Measurements from ENCODE around the gene MTCH1. TPM values are rescaled to one million over a fixed set of nuclear protein-coding genes. Genes with fewer than 3 reads are reported as not detected.
A peak's percentile ranks its signal among the peaks of the same experiment; 100 is the strongest.
"Not testable (repeated sequence)": the region's sequence is repeated elsewhere in the genome, so short reads cannot be mapped to it uniquely, and the experiment has no call there.

Gene MTCH1
- total RNA-seq, 2 experiments from 2014 or later = 231 to 239 TPM

DNA sequence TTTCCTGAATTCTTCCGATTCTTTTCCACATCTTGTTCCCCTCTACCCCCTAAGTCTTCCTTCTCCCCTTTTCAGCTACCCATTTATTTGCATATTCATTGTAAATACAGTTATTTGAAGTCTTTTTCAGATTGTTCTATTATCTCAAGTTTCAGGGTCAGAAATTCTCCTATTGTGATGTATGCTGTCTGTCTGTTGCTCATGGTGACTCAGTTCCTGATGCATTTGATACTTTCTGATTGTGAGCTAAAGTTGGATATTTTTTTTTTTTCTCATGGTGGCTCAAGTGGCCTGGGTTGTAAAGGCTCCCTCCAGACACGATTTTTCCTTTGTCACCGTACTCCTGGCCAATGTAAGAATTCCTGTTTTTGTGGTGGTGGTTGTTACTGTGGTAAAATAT lies 36.4 kb downstream of the MTCH1 start:
- H3K27me3 Mint-ChIP-seq = no peaks in the 10 kb centered on the region
- no peak for TF ChIP-seq CTCF (IDR thresholded peaks at IDR 0.05)
- Histone ChIP-seq H3K4me3 (ENCODE audit: low read length) (no peak overlapping the region), H3K27ac (ENCODE audit: low read depth in 1 of 2, low read length in 2 of 2) (no peak overlapping the region), H3K36me3 (ENCODE audit: insufficient read depth, low read length) (no peaks in the 10 kb centered on the region), H3K9me3 (ENCODE audit: control insufficient read depth in 1 of 2, insufficient read depth in 1 of 2, low read length in 2 of 2) (no peaks in the 10 kb centered on the region), H3K4me1 (ENCODE audit: insufficient read depth, low read length) (peaks cover 37% of the 10 kb centered on the region), H3K27me3 (ENCODE audit: control insufficient read depth in 1 of 2, insufficient read depth in 2 of 2, low read length in 2 of 2) (no peaks in the 10 kb centered on the region)
- DNase-seq (no peak), ATAC-seq (ENCODE audit: poor library complexity) (no peak)
- peak overlapping the region; percentile 14 for H3K27ac Mint-ChIP-seq
- intact Hi-C loops (cut with DNase I, micrococcal nuclease) = no loop called here
- no peaks in the 10 kb centered on the region for H3K9me3 Mint-ChIP-seq
- H3K4me1 Mint-ChIP-seq (ENCODE audit: low read depth) = peaks cover 52% of the 10 kb centered on the region
- POLR2A ChIA-PET = no interaction called here
- CTCF ChIA-PET = no interaction called here
- no peak overlapping the region for H3K4me3 Mint-ChIP-seq
- H3K36me3 Mint-ChIP-seq (ENCODE audit: low read depth) = no peaks in the 10 kb centered on the region

- peaks cover 31% of the 10 kb centered on the region for H3K4me1 ChIP-seq (ENCODE audit: insufficient read depth, low read length)
- peak overlapping the region; percentile 14 for H3K27ac Mint-ChIP-seq
- ATAC-seq (ENCODE audit: poor library complexity); H3K27me3 Mint-ChIP-seq; H3K27ac ChIP-seq (ENCODE audit: low read depth in 1 of 2, low read length in 2 of 2); H3K27me3 ChIP-seq (ENCODE audit: control insufficient read depth in 1 of 2, insufficient read depth in 2 of 2, low read length in 2 of 2); H3K4me3 ChIP-seq (ENCODE audit: low read length); CTCF ChIA-PET; H3K36me3 Mint-ChIP-seq (ENCODE audit: low read depth); H3K9me3 Mint-ChIP-seq; H3K36me3 ChIP-seq (ENCODE audit: insufficient read depth, low read length); H3K9me3 ChIP-seq (ENCODE audit: control insufficient read depth in 1 of 2, insufficient read depth in 1 of 2, low read length in 2 of 2); DNase-seq; intact Hi-C loops (cut with DNase I, micrococcal nuclease): not testable (repeated sequence)
- H3K4me1 Mint-ChIP-seq (ENCODE audit: low read depth) = peaks cover 46% of the 10 kb centered on the region
- H3K4me3 Mint-ChIP-seq = peak overlapping the region; percentile 38
- POLR2A ChIA-PET = interaction anchor here (2.4 kb wide), 1 partner anchor 37 kb away, joined by 7 read pairs; the partner anchor contains the start of gene MTCH1
These were observed 36.9 kb downstream of the MTCH1 start for GRCh38 chr6:36949076-36949475.

DNA sequence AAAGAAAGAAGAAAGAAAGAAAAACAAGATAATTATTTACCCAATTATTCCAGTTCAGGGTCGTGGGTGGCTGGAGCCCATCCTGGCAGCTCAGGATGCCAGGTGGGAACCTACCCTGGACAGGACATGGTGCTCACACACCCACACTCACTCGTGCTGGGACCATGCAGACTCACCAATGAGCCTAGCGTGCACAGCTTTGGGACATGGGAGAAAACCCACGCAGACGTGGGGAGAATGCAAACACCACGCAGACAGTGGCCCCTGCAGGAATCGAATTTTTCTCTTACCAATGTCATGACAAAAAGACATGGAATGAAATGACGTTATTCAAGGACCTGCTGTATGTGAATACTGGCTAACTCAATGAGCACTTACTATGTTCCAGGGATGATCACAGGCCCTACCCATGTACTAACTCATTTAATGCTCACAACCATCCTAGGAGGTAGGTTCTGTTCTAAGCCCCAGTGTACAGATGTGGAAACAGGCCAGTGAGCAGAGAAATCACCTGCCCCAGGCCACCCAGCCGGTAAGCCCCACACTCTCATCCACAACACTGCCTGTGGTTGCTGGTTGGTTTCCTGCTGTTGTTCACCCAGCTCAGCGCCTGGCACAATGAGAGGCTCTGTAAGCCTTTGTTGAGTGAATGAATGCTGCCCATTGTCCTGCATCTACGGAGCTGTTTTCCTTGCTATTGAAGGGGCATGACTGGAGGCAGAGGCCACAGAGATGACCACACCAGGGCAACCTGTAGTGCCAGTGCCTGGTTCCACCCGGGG lies 38.2 kb downstream of the MTCH1 start:
- Histone ChIP-seq H3K36me3 (ENCODE audit: insufficient read depth, low read length) (no peaks in the 10 kb centered on the region), H3K4me1 (ENCODE audit: insufficient read depth, low read length) (peaks cover 24% of the 10 kb centered on the region), H3K27me3 (ENCODE audit: control insufficient read depth in 1 of 2, insufficient read depth in 2 of 2, low read length in 2 of 2) (no peaks in the 10 kb centered on the region), H3K4me3 (ENCODE audit: low read length) (peak overlapping the region; percentile 14), H3K9me3 (ENCODE audit: control insufficient read depth in 1 of 2, insufficient read depth in 1 of 2, low read length in 2 of 2) (no peaks in the 10 kb centered on the region), H3K27ac (ENCODE audit: low read depth in 1 of 2, low read length in 2 of 2) (no peak overlapping the region)
- peak; percentile 94 for ATAC-seq (ENCODE audit: poor library complexity)
- peak in 13 of 14 experiments; percentile 10 to 69 (median 39) for DNase-seq
- Mint-ChIP-seq H3K4me1 (ENCODE audit: low read depth) (peaks cover 37% of the 10 kb centered on the region), H3K4me3 (peak overlapping the region; percentile 43), H3K27me3 (no peaks in the 10 kb centered on the region), H3K9me3 (no peaks in the 10 kb centered on the region), H3K27ac (peak overlapping the region; percentile 81), H3K36me3 (ENCODE audit: low read depth) (no peaks in the 10 kb centered on the region)
- ChIA-PET CTCF (interaction anchor here (0.9 kb wide), 1 partner anchor 11 kb away, joined by 3 read pairs; no protein-coding TSS in a partner anchor), POLR2A (interaction anchor here (0.6 to 2.4 kb wide), 5 partner anchors 15 to 62 kb away, joined by 3 to 7 read pairs (median 5); partner anchors contain the start of genes C6orf89 and MTCH1)
- TF ChIP-seq CTCF (IDR thresholded peaks at IDR 0.05) = no peak
- intact Hi-C loops (cut with DNase I, micrococcal nuclease) = no loop called here

Measured in CD4-positive, alpha-beta T cell (primary cell).